Measurements from ENCODE around the gene SLC29A3.

The SLC29A3 gene

GRCh38 chr10:71299071-71299785 is 19.8 kb upstream of the SLC29A3 start:
- no peak overlapping the region for H3K4me3 ChIP-seq (ENCODE audit: low read depth, low read length)

DNA sequence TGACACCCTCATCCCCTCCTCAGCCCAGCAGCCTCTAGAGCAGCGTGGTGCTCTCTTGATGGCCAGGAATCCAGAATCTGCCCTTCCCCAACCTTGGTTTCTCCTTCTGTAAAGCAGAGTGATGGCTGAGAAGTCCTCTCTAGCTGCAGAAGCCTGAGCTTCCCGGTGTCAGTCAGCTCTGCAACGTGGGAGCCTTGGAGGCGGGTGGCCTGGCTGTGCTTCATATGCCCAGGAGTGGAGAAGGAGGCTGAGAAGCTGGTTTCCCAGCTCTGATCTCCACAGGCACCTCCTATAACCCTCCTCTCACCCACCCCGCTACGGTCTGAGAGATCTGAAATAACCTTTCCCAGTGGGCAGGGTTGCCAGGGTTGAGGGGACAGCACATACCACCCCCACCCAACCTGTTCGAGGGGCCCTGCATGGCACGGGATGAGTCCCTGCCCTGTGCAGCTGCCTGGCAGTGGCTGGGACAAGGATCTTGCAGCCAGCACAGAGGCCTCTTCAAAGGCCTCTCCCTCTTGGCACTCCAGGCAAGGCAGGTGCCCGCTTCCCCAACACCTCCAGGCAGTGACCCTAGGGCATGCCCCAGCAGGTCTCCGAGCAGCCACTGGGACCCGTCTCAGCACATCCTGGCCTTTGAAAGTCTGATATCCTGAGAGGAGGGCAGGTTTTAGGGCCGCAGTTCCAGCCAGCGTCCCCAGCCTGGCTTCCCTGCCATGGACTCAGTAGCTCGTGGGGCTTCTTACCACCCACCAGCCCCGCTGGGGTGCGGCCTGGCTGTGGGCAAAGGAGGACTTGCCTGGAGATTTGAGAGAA is 18.3 kb upstream of the SLC29A3 start:
- no peak overlapping the region for H3K4me3 ChIP-seq (ENCODE audit: low read depth, low read length)

DNA sequence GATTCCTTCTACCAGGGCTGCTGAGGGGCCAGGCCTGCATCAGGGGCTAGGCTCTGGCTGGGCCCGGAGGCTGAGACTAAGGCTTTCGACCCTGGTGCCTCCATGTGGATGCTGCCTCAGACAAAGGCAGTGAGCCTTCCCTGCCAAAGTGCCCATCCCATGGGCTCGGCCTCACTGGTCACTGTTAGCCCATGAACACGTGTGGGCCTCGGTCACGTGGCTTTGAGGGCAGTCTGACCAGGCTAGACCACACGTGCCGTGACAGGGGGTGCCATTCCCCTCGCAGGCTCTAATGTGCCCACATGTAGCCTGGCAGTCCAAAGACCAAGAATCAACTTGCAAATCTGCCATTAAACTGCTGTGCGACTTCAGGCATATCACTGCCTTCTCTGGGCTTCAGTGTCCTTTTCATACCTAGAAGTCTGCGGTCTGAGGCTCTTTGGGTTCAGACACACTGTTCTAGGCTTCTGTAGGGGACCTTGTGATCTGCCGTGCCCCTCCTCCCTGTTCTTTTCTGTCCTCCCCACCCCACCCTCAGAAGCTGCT is 17.6 kb upstream of the SLC29A3 start:
- H3K4me3 ChIP-seq (ENCODE audit: low read depth, low read length) = no peak overlapping the region

DNA sequence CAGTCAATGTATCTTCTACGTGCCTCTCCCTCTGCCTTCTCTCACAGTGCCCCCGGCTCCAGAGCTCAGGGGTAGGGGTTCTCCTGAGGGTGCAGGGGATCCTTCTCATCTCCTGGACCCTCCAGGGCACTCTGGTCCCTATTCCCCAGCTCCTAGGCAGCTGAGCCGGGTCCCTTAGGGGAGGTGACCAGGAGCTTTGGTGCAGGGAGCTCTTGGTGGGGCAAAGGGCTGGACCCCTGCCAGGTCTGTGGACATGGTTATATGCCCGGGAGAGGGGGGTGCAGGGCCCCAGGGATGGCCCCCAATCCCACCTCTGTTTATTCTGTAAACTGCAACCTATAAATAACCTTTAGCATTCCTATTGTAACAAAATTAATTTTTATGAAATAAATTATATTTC is 16.6 kb upstream of the SLC29A3 start:
- H3K4me3 ChIP-seq (ENCODE audit: low read depth, low read length) = no peak overlapping the region

DNA sequence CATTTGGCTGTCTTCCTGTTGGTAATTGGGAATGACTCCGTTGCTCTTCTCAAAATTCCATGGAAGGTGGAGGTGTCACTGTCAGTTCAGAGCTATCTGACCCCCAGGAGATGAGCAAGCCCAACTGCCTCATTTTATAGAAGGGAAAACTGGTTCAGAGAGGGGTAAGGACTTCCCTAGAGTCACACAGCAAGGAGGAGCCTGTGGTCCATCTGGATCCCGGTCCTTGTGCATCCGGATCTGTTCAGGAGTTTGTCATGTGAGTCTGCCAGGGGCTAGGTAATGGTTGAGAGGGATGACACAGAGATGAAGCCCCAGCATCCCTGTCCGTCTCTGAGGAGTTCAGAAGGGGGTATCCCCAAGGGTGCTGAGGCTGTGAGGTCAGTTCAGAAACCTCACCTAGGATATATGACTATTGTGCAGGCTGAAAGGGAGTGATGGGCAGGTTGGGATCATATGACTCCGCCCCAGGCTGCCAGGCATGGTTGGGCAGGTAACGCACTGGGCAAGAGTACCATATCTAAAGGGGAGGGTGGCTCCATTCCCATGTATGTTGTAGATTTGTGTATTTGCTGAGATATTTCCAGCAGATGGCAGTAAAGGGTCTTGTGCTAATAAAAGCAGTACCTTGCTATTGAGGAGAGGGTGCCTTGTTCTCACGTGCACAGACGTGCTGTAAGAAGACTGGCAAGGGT is 16.0 kb upstream of the SLC29A3 start:
- no peak overlapping the region for H3K4me3 ChIP-seq (ENCODE audit: low read depth, low read length)

- no peak overlapping the region for H3K4me3 ChIP-seq (ENCODE audit: low read depth, low read length)
These were observed 15.5 kb upstream of the SLC29A3 start for GRCh38 chr10:71303569-71303907.

GRCh38 chr10:71304914-71305313 is 14.1 kb upstream of the SLC29A3 start:
- no peak overlapping the region for H3K4me3 ChIP-seq (ENCODE audit: low read depth, low read length)

DNA sequence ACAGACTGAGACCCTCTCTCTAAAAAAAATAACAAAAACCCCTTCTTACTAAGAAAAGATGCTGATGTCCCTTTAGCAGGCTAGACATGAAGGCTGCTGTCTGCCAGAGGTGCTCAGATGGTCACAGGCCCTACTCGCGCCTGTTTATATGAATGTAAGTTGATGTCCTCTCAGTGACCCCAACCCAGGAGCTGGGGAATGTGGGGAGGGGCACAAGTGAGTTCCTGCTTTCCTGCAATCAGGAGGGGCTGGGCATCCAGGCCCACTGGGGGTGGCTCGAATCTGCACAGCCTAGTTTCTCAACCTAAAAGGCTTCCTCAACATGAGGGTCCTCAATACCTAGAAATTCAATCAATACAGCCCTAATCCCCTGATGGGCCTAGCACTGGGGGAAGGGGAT is 12.1 kb upstream of the SLC29A3 start:
- no peak overlapping the region for H3K4me3 ChIP-seq (ENCODE audit: low read depth, low read length)

DNA sequence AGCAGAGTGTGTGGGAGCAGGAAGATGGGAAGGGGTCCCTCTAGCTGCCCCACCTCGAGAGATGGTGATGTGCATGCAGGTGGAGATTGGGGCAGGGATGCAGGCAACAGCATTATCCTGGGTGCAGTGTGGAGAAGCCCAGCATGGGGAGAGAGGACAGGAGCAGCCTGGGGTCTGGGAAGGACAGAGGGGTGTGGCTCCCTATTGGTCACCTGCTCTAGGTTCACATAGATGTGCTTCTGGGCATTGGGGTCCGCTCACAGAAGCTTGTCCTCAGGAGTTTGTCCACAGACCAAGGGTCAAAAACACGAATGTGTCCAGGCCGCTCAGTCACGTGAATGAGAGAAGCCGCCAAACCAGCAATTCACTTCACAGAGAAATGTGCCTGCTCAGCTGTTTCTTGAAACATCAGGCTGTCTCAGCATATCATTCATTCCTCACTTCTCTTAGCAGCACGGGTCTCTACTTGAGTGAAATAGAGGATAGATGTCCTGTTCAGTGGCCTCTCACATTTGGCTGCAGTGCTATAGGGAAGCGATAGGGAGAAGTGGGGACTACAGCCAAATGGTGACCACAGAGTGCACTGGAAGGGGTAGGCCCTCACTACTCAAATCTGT is 11.5 kb upstream of the SLC29A3 start:
- no peak overlapping the region for H3K4me3 ChIP-seq (ENCODE audit: low read depth, low read length)

DNA sequence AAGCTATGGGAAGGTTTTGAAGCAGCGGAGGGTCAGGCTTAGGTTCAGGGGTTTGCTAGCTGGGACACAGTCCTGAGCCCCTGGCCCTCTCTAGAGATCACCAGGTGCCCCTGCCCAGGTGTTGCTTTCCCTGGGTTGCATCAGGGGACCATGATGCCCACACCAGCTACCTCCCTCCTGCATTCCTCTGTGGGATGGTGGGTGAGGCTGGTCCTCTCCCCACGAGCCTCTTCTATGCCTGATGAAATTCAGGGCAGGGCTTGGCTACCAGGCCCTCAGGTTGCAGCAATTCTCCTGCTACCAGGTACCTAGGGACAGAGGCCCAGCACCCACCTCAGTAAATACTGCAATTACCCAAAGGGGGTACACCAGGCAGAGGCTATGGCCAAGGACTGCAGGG is 10.8 kb upstream of the SLC29A3 start:
- no peak overlapping the region for H3K4me3 ChIP-seq (ENCODE audit: low read depth, low read length)

GRCh38 chr10:71308985-71309384 is 10.1 kb upstream of the SLC29A3 start:
- H3K4me3 ChIP-seq (ENCODE audit: low read depth, low read length) = no peak overlapping the region

- no peak overlapping the region for H3K4me3 ChIP-seq (ENCODE audit: low read depth, low read length)
These were observed 9.1 kb upstream of the SLC29A3 start for GRCh38 chr10:71309919-71310318.

DNA sequence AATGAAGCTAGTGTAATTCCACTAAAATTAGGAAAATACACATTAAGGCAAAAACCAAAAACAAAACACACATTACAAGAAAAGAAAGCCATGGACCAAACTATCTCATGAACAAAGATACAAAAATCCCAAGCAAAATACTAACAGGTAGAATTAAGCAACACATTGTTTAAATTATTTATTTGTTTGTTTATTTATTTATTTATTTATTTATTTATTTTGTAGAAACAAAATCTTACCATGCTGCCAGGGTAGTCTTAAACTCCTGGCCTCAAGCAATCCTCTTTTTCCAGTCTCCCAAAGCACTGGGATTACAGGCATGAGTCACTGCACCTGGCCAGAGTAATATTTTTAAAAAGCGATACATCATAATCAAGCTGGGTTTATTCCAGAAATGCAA is 6.8 kb upstream of the SLC29A3 start:
- no peak overlapping the region for H3K4me3 ChIP-seq (ENCODE audit: low read depth, low read length)

DNA sequence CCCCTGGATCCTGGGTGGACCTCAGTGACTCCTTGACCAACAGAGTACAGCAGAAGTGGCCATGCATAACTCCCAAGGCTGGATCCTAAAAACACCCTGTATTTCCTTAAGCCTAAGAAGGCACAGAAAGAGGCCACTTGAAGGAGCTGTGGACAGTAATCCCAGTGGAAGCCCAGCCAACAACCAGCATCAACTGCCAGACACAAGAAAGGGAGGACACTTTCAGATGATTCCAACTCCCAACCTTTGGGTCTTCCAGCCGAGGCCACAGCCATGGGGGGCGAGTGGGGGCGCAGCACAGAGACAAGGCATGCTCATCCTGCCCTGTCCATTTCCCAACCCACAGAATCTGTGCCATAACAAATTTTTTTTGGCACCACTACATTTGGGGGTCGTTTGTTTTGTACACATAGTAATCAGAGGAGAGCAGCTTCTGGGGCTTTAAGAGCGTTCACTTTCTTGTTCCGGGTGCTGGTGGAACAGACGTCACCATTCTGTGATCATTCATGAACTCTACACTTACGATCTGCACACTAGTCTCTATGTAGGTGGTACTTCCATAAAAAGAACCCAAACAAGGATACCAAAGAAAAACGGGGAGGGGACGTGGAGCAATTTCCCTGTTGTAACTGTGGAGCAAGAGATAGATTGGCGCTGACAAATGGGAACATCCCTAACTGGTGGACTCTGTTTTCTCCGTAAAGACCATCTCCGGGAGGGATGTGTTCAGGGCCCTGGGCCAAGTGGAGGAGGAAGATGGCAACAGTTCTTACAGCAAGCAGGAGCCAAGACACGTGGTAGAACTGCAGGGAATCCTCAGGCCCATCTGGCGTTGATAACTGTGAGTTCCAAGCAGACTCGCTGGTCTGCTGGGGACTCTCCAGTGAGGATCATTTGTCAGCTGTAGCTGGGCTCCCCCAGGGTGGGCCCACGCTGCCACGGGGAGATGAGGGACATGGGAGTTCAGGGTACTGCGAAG is 6.0 kb upstream of the SLC29A3 start:
- no peak overlapping the region for H3K4me3 ChIP-seq (ENCODE audit: low read depth, low read length)

GRCh38 chr10:71314028-71314693 is 4.9 kb upstream of the SLC29A3 start:
- H3K4me3 ChIP-seq (ENCODE audit: low read depth, low read length) = no peak overlapping the region

- H3K4me3 ChIP-seq (ENCODE audit: low read depth, low read length) = no peak overlapping the region
These were observed 4.3 kb upstream of the SLC29A3 start for GRCh38 chr10:71314694-71315225.

GRCh38 chr10:71316056-71316785 is 2.8 kb upstream of the SLC29A3 start:
- no peak overlapping the region for H3K4me3 ChIP-seq (ENCODE audit: low read depth, low read length)

DNA sequence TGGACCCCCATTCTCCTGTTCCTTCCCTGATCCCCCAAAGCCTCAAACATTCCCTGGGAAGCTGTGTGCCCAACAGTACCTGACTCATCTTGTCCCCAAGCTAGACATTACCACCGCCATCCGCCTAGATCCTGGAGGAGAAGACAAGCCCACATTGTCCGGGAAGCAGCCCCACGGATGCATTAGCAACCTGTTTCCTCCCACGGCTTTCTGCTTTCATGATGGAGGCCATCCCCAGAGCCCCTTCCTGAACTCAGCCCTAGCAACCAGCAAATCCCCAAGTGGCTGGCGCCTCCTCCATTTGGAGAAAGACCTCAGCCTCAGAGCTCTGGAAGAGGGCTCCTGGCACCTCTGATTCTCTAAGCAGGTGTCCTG is 2.3 kb upstream of the SLC29A3 start:
- H3K4me3 ChIP-seq (ENCODE audit: low read depth, low read length) = no peak overlapping the region

DNA sequence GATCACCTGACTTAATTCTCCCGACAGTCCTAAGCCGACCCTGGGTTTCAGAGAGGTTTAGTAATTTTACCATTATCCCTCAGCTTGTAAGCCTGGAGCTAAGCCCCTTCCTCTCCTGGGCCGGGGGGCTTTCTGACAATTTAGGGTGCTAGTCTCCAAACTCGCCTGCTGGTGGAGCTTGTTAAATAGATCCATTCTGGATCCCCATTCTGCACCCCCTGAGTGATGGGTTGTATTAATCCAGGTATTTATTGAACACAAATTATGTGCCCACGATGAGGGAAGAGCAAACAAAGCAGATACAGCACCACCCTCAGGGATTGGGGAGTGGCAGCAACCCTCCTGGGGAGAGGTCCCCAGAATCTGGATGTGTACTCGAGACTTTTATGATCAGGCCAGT is 1.3 kb upstream of the SLC29A3 start:
- no peak overlapping the region for H3K4me3 ChIP-seq (ENCODE audit: low read depth, low read length)

Measured in iPS-11a (cell line).